Suppressor macrophage treated with lipopolysaccharide for 4 hours (primary cell): ENCODE measurements around the gene TPK1.
"Not testable (repeated sequence)": the region's sequence is repeated elsewhere in the genome, so short reads cannot be mapped to it uniquely, and the experiment has no call there.

Experiments
- DNase-seq: peaks from one replicate; pipeline ENCODE4 v3.0.0-alpha.2; 2020

TPK1 gene

DNA sequence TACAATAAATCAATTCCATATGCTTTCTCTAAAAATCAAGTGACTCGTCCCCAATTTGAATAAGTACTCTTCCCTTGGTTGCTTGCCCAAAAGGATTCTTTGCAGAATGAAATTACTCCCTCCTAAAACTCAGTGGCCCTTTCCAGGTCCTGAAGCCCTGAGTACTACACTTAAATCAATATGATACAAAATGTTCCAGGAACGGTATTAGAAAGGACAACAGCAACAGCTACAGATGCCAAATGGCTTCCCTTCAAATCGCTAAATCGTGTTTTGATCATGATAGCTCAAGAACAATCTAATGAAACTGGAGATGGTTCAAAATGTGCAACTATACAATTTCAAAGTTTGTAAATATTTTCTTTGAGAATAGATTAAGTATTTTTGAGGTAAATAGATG is 59.4 kb downstream of the TPK1 start:
- DNase-seq = no peak

DNA sequence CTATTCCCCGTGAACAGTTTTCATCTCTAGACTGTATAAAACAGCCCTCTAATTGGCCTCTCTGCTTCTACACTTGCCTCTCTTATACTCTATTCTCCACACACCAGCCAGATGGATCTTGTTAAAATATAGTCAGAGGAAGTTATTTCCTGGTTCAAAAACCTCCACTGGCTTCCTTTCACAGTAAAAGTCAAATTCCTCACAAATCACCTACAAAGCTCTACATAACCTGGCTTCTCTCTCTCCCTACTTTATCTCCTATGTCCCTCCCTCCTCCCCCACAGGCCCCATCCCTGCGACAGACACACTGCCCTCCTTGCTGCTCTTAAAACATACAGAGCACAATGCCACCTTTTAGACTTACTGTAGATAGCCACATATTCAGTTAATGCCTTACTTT is 60.1 kb downstream of the TPK1 start:
- no peak for DNase-seq

DNA sequence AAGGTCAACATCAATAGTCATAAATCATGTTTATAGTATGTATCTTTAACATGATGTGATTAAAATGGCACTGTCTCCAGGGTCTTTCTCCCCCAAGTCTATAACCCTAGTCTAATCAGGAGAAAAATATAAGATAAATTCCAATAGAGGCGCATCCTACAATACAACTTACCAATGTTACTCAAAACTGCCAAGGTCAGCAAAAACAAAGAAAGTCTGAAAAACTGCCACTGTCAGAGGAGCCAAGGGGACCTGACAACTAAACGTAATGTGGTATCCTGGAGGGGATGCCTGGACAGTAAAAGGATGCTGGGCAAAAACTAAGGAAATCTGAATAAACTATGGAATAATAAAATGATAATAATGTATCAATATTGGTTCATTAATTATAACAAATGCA is 63.9 kb downstream of the TPK1 start:
- DNase-seq = no peak

DNA sequence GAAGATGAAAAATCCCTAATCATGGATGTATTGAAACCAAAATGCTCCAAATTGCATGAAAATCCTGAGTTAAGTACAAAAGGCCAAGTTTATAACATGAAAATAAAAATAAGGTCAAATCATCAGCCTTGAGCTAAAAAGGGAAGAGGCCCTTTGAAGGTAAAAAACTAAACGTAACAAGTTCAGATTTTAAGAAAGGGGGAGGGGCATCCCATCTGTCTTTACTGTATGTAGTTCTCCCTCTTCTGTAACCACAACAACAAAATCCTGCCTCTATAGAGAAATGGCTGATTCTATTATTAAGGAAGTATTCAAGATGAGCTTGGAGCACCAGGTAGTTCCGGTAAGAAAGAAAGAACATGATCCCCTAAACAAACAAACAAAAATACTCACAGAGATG is 64.7 kb downstream of the TPK1 start:
- DNase-seq = no peak

DNA sequence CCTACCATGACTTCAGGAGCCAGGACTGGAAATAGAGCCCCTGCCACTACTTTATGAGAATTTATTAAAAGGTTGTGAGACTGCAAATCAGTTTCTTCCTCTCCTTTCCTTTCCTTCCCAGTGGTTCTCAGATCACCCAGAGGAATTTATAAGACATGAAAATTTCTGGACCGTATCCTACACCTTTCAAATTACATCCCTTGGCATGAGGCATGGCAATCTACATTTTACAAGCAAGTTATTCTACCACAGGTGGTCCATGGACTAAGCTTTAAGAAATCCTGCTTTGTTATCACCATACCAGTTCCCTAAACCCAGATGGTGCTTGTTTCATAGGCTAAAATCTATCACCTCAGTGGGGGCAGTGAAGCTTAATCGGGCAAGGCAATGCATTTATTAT is 66.5 kb downstream of the TPK1 start:
- no peak for DNase-seq

DNA sequence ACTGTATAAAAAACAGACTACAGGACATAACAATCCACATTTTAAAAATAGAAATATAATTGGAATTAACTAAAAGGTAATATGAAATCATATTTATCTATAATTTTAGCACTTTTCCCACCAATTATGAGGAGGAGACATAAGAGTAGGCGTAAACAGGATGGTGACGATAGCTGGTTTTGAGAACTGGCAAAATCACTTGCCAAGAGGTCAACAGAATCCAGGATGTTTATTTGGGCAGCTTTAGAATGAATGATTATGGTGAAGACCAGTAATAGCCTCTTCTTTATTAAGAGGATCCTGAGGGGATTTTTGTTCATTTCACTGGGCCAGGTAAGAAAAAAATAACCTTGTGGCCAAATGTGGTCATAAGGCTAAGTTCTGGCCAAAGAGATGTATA is 67.2 kb downstream of the TPK1 start:
- no peak for DNase-seq

DNA sequence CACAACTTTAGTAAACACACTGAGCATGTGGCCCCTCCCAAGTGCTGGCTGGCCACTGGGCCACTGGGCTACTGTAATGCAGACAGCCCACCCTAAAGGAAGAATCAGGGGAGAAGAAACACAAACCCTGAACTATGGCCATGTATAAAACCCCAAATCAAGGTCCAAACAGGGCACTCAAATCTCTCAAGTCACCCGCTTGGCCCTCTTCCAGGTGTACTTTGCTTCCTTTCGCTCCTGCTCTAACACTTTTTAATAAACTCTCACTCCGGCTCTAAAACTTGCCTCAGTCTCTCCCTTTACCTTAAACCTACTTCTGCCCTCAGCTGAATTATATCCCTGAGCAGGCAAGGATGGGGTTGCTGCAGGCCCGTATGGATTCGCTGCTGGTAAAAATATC is 72.6 kb downstream of the TPK1 start:
- DNase-seq = no peak

DNA sequence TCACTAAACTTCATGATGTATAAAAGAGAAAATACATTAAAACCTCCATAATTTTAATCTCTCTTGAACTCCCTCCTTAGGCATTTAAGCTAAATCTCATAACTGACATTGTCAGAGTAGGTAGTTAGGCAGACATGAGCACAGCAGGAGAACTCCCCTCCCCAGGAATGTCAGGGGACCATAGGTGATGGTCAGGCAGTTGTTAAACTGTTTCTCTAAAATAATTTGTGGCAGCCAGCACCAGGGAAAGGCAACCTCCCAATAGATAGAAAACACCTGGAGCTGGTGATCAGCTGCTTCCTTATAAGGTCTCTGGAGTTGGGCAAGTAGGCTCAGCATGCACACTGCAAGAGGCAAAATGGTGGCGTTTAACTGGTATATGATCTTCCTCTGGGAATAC is 73.0 kb downstream of the TPK1 start:
- DNase-seq = no peak

DNA sequence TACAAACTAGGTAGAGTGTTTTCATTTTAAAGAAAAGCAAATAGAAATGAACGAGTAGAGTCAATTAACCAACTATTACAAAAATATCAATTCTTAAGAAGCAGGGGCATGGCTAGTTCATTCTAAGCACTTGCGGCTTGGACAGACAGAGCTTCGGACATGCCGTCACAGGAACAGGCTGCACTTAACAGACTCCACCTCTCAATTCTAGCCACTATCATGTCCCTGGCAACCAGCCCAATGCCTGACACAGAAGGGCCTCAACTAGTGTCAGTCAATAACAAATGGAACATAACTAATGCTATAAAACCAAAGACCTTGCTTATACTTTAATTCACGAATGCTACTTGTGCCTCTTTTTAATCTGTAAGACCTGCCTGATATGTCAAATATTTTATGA is 74.4 kb downstream of the TPK1 start:
- no peak for DNase-seq

DNA sequence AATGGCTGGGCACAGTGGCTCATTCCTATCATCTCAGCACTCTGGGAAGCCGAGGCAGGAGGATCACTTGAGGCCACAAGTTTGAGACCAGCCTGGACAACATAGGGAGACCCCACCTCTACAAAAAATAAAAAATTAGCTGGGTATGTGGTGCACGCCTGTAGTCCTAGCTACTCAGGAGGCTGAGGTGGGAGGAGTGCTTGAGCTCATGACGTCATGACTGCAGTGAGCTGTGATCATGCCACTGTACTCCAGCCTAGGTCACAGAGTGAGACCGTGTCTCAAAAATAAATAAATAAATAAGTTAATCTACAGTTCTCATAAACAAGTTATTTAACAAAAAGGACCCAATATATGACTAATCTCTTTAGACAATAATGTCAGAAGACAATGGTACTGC is 76.2 kb downstream of the TPK1 start:
- DNase-seq = no peak

DNA sequence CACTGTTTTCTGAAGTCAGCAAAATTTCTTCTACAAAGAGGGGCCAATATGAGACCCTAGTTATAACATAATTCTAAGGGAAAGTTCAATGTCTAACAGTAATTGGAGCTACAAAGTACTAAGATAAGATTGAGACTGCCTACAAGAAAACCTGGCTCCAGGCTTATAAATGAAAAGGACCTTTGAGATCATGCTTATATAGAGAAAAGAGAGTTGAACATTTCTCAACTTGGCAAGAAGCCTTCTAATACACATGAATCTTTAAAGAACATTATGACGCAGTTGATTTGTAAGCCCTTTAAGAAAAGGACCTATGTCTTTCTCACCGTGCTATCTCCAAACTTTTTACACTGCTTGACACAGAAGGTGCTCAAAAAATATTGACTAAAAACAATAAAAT is 87.9 kb downstream of the TPK1 start:
- no peak for DNase-seq

DNA sequence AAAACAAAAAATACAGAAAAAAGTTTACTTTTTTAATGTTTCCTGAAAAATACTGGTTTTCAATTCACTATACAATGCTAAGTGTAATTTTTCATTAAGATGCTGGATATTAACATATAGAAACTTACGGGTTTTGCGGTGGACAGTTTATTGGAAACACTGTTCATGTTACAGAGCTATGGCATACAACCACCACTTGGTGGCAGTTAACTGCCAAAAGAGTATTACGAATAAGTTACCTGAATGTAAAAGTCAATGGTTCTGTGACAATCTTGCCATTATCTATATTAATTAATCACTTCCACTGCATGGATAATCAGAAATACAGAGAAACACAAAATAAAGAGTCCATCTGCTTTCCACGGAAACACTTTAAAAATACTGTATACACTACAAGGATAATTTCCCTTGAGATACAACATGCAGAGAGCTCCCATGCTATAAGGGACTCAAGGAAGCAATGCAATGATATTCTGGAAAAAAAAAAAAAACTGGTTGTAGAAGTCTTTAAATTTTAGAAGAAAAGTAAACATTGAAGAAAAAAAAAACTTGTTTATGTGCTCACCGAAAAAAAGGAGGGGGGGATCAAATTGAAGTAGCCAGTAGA is 97.0 kb downstream of the TPK1 start:
- DNase-seq = peak; percentile 37

DNA sequence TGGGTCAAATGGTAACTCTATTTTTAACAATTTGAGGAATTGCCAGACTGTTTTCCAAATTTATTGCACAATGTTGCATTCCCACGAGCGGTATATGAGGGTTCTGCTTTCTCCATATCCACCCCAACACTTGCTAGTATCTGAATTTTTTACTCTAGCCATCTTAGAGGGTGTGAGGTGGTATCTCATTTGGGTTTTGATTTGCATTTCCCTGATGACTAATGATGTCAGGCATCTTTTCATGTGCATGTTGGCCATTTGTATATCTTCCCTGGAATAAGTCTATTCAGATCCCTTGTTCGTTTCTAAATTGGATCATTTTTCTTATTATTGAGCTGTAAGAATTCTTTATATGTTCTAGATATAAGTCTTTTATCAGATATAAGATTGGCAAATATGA is 97.7 kb downstream of the TPK1 start:
- no peak for DNase-seq

DNA sequence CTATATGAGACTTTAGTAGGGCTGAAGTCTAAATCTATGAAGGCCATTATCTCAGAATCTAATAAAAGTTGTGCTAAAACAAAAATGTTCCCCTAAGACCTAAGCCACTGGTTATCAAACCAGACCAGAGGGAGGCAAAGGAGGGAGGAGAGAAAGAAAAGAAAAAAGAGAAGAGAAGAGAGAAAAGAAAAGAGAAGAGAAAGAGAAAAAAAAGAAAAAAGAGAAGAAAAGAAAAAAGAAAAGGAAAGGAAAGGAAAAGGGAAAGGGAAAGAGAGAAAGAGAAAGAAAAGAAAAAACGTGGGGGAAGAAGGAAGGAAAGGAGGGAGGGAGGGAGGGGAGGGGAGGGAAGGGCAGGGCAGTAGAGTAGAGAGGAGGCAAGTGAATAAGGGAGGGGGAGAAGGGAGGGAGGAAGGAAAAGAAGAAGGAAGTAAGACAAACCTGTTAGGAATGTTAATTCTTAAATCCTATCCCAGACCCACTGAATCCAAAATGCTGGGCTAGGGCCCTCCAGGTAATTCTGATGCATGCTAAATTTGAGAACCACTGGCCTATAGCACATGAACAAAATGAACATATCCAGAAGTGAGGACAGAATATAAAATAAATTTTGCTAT is 98.9 kb downstream of the TPK1 start:
- no peak for DNase-seq

DNA sequence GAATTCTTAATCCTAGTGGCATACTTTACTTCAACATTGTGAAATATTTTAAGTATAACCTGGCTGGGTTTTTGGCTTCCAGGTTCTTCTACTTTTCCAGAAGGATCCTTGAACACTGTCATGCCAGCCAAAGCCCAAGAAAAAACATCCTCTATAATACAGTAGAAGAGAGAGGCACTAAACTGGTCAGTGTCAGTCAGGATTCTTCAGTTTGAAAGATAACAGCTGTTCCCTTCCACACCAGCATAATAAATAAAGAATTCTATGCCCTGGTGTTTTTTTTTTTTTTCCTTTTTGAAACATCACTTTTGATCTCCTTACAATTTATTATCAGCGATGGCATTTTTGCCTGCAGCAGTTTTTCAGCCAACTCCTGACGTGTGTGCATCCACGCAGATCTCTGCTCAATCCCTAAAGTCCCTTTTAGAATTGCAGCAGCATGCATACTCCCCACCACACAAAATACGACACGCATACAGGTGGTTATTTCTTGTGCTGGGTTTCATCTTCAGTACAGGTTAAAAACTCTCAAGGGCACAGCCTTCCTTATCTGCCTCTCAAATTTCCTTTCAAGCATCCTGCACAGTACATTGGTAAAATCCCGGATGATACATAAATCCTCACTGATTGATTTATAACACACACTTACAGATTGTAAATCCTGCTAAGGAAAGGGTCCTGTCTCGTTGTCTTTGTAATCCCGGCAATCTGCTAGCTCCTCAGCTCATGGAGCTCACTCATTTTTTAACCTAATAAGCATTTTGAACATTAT is 100.2 kb downstream of the TPK1 start:
- no peak for DNase-seq

DNA sequence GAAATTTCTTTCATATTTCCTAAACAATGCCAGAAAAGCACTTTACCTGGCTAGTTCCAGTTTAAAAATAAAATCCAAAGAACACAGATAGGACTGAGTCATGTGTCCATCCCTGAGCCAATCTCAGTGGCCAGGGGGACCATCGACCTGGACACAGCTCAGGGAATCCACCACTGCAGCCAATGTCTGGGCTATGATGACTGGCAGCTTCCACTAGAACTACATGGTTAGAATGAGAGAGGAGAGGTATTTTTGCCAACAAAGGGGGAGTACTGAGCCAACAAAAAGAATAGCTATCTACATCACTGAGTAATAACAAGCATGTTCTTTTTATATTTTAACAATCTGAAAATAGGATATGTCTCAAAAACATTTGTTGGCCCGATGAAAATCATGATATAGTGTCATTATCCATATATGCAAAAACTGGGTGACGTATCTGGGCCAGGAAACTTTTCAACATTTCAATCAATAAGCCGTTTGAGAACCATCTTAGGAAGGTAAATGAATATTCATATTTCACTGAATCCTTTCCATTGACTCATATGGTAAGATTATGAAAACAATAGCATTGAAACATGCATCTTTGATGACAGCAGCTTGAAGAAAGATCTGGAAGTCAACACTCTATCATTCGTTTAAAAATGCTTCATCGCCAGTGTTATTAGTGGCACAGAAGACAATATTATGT is 104.0 kb downstream of the TPK1 start:
- no peak for DNase-seq

DNA sequence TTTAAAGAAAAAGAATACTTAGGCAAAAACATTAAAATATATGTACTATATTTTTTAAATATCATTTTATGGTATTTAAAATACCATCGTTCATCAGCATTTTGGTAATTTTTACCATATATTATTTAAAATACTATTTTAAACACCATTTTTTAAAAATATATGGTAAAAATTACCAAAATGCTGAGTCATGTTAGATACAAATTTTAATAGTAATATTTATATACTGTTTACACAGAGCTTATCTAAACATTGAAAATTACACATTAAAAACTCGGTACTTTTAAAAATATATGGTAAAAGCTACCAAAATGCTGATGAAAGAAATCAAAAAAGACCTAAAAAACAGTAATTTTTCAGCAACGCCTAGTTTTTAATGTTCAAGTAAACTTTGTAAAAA is 105.6 kb downstream of the TPK1 start:
- DNase-seq = no peak

DNA sequence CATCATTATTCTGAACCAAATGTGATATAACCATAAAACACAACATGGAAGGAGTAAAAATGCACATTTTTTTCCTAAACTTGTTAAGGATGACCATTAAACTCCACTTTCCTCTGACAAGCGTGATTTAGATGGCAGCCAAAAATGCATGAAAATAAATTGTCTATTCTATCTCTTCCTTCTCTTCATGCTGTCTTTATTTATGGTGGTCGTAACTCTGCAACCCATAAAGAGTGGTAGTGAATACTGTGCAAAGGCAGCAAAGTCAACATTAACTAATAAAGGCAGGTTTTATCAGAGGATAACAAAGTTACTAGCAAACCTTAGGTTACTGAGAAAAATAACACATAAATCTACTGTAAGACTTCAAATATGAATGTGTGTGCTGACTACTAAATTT is 106.6 kb downstream of the TPK1 start:
- DNase-seq = no peak

DNA sequence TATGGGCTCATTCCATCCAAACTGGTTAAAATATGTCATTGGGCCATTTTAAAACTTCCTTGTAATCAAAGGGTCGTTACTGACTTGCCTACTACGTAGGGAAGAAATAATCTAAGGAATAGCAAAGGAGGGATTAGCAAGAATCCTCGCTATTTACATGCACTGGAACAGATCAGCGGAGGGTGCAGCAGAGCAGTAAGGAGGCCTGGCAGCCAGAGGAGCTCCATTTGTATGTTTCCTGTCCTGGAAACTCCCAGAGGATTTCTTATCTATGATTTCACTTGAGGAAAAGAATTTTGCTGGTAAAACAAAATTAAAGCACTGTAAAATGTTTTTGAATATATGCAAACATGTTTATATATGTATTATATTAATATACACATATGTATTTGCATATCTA is 107.3 kb downstream of the TPK1 start:
- DNase-seq = no peak

DNA sequence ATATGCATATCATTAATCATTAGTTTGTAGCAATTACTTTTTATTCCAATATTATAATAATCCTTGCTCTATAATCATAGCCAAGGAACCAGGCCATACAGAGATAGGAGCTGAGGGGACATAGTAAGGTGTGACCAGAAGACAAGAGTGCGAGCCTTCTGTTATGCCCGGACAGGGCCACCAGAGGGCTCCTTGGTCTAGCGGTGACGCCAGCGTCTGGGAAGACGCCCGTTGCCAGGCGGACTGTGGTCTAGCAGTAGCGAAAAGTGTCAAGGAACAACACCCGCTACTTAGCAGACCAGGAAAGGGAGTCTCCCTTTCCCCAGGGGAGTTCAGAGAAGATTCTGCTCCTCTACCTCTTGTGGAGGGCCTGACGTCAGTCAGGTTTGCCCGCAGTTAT is 109.0 kb downstream of the TPK1 start:
- DNase-seq = not testable (repeated sequence)

DNA sequence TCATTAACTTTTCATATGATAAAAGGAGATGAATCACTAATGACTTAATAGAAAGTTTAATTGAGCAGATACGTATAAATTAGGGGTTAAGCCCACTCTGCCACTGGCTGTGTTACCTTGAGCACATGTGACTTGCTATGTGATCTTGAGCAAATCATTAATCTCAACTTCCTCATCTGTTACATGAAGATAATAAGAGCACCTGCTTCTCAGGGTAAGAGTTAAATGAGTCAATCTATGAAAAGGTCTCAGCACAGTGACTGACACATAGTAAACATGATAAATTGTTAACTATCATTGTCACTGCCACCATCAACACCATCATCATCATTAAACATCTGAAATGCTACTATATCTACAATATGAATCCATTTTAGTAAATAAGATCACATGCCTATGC is 110.8 kb downstream of the TPK1 start:
- DNase-seq = no peak

DNA sequence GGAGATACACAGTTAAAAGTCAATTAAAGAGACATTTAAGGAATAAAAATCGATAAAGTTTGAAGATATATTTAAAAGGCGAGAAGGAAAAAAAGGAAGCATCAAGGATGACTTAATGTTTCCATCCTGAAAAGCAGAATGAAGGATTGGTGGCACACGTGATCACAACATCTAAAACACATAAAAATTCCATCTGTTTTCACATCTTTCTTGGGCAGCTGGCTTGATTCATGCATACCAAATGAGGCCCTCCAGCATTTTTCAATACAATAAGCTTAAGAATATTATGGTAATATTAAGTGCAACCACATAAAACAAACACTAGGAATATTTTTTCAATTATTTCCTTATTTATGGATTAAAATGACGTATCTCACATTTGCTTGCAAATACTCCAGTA is 112.6 kb downstream of the TPK1 start:
- no peak for DNase-seq

DNA sequence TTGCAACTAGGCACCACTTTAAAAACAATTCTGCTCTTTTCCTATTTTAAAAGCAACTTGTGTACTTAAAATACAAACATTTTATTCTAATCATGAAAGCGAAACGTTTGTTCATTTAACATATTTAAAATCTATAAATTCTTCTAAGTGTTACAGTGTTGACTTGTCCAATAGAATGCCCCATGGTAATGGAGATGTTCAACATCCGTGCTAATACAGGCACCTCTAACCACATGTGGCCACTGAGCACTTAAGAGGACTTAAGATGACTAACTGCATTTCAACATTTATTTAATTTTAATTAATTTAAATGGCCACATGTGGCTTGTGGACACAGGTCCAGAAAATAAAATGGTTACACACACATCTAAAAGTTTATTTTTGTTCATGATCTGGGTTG is 115.1 kb downstream of the TPK1 start:
- no peak for DNase-seq

DNA sequence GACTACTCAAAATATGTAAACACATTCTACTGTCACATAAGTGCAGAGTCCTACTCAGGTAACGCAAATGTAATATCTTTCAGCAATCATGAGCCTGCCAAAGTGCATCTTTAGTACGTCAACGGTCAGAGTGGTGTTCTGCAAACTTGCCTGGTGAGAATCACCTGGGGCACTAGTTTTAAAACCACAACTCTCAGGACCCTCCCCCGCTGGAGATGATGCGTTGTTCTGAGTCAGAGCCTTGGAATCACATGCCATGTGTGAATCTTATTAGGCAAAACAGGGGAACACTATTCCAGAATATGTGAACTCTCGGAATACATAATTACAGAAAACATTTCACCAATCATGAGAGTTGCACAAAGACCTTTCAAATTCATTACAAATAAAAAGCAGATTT is 115.7 kb downstream of the TPK1 start:
- DNase-seq = no peak
